Nephron progenitor cell (in vitro differentiated cells): Measurements from ENCODE around the gene ZNF521.

Experiments
- DNase-seq: peaks from one replicate; pipeline ENCODE4 v3.0.0; 2021
- H3K27ac Mint-ChIP-seq: 2 replicates; pipeline ENCODE4 v1.8.0; 2021; ENCODE audit warnings: mild to moderate bottlenecking, moderate library complexity, mixed read lengths
- H3K27me3 Mint-ChIP-seq: 2 replicates; pipeline ENCODE4 v1.8.0; 2021; ENCODE audit warnings: mild to moderate bottlenecking, low read depth, mixed read lengths; ENCODE audit not compliant: poor library complexity
- H3K36me3 Mint-ChIP-seq: 2 replicates; pipeline ENCODE4 v1.8.0; 2021; ENCODE audit warnings: low read depth, mixed read lengths
- H3K4me1 Mint-ChIP-seq: 2 replicates; pipeline ENCODE4 v1.8.0; 2021; ENCODE audit warnings: mixed read lengths
- H3K4me3 Mint-ChIP-seq: 2 replicates; pipeline ENCODE4 v1.8.0; 2021; ENCODE audit warnings: mild to moderate bottlenecking, moderate library complexity, mixed read lengths
- H3K9me3 Mint-ChIP-seq: 2 replicates; pipeline ENCODE4 v1.8.0; 2021; ENCODE audit warnings: mild to moderate bottlenecking, moderate library complexity, mixed read lengths
- CTCF ChIP-seq: fragments of 200-600 bp; sonication (generic); IDR thresholded peaks from 2 replicates; pipeline ENCODE4 v1.5.0; 2021; ENCODE audit warnings: antibody characterized with exemption

The ZNF521 gene

GRCh38 chr18:25332002-25332401 is 20.0 kb downstream of the ZNF521 start:
- Mint-ChIP-seq H3K4me1 (peaks cover 63% of the 10 kb centered on the region), H3K27me3 (no peaks in the 10 kb centered on the region), H3K36me3 (peaks cover 52% of the 10 kb centered on the region), H3K27ac (no peak overlapping the region), H3K9me3 (no peaks in the 10 kb centered on the region), H3K4me3 (no peak overlapping the region)
- no peak for TF ChIP-seq CTCF
- DNase-seq = no peak

GRCh38 chr18:25329783-25330182 is 22.2 kb downstream of the ZNF521 start:
- H3K4me3 Mint-ChIP-seq = no peak overlapping the region
- DNase-seq = no peak
- TF ChIP-seq CTCF = no peak

GRCh38 chr18:25327584-25327983 is 24.4 kb downstream of the ZNF521 start:
- no peak for DNase-seq
- Mint-ChIP-seq H3K4me3 (no peak overlapping the region), H3K9me3 (no peaks in the 10 kb centered on the region), H3K27me3 (no peaks in the 10 kb centered on the region), H3K4me1 (peaks cover 69% of the 10 kb centered on the region), H3K27ac (peak overlapping the region; percentile 70), H3K36me3 (peaks cover 38% of the 10 kb centered on the region)
- TF ChIP-seq CTCF = no peak

More at GRCh38 chr18:25329783-25330182, 22.2 kb downstream of the ZNF521 start:
- no peaks in the 10 kb centered on the region for H3K9me3 Mint-ChIP-seq
- H3K36me3 Mint-ChIP-seq = peaks cover 41% of the 10 kb centered on the region
- peaks cover 68% of the 10 kb centered on the region for H3K4me1 Mint-ChIP-seq
- H3K27me3 Mint-ChIP-seq = no peaks in the 10 kb centered on the region
- no peak overlapping the region for H3K27ac Mint-ChIP-seq

GRCh38 chr18:25326361-25326952 is 25.5 kb downstream of the ZNF521 start:
- no peak for DNase-seq
- H3K4me3 Mint-ChIP-seq = no peak overlapping the region
- peaks cover 75% of the 10 kb centered on the region for H3K4me1 Mint-ChIP-seq
- H3K36me3 Mint-ChIP-seq = peaks cover 50% of the 10 kb centered on the region
- TF ChIP-seq CTCF = no peak
- no peaks in the 10 kb centered on the region for H3K9me3 Mint-ChIP-seq
- H3K27ac Mint-ChIP-seq = peak overlapping the region; percentile 58
- H3K27me3 Mint-ChIP-seq = no peaks in the 10 kb centered on the region

- Mint-ChIP-seq H3K4me1 (peaks cover 50% of the 10 kb centered on the region), H3K36me3 (peaks cover 69% of the 10 kb centered on the region), H3K27me3 (no peaks in the 10 kb centered on the region), H3K4me3 (no peak overlapping the region), H3K9me3 (peaks cover 9% of the 10 kb centered on the region), H3K27ac (peak overlapping the region; percentile 74)
- DNase-seq = no peak
- TF ChIP-seq CTCF = no peak
These were observed 29.2 kb downstream of the ZNF521 start for GRCh38 chr18:25322806-25323205.

GRCh38 chr18:25316381-25317018 is 35.5 kb downstream of the ZNF521 start:
- H3K4me1 Mint-ChIP-seq = peaks cover 49% of the 10 kb centered on the region
- no peak for DNase-seq
- peak overlapping the region; percentile 47 for H3K27ac Mint-ChIP-seq
- peaks cover 63% of the 10 kb centered on the region for H3K36me3 Mint-ChIP-seq
- H3K27me3 Mint-ChIP-seq = no peaks in the 10 kb centered on the region
- peaks cover 9% of the 10 kb centered on the region for H3K9me3 Mint-ChIP-seq
- TF ChIP-seq CTCF = no peak
- no peak overlapping the region for H3K4me3 Mint-ChIP-seq
